Measurements from ENCODE around the gene GAST. TPM values are rescaled to one million over a fixed set of nuclear protein-coding genes. Genes with fewer than 3 reads are reported as not detected.

The GAST gene
- total RNA-seq (2022) = not detected in 2 replicates
- Bru-seq, nascent RNA = not detected
- not detected for BruChase-seq, experiment 1, labeled RNA remaining after a 6-hour chase
- not detected for BruChase-seq, experiment 2, labeled RNA remaining after a 2-hour chase
- long read RNA-seq = 0 reads

DNA sequence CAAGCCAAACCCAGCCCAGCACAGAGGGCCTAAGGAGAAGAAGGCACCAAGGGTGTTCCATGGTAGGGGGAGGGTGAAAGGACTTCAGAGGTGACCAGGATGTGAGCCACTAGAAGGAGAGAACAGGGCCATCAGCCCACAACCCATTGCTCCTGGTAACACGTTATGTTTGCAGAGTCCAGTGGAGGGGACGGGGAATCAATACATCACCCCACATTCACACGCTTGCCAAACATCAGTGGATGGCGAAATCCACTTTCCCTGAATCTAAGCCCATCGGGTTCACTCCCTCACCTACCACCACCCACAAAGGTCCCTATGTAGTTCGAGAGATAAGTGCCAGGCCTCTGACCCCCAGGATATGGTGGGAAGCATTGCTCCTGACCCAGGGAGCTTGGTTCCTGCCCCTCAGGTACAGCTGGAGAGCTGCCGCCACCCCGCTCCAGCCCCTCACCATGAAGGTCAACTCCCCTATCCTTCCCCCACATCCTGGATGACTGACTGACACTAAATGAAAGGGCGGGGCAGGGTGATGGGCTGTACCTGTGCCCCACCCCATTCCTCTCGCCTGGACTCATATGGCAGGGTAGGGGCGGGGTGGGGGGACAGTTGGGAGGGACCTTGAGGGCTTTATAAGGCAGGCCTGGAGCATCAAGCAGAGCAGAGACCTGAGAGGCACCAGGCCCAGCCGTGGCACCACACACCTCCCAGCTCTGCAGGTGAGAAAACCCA is at the start of gene GAST:
TSS of gene GAST (plus strand) at position 663 of the 732 bp plus-strand sequence. CDS start 3,106 bp downstream, outside the sequence.
- CTCF ChIA-PET = interaction anchor here (0.7 to 1.0 kb wide), 2 partner anchors 18 to 99 kb away, joined by 3 to 7 read pairs; no protein-coding TSS in a partner anchor
- intact Hi-C loops (cut with micrococcal nuclease; ENCODE audit: unreplicated experiment) = no loop called here
- Mint-ChIP-seq H3K27ac (ENCODE audit: unreplicated experiment) (no peak within 1 kb of the TSS), H3K9me3 (ENCODE audit: low read depth, unreplicated experiment) (no peaks in the 10 kb centered on the region), H3K4me1 (ENCODE audit: low read depth, unreplicated experiment) (no peaks in the 10 kb centered on the region), H3K27me3 (ENCODE audit: unreplicated experiment) (peaks cover 51% of the 10 kb centered on the region), H3K4me3 (ENCODE audit: low read depth, unreplicated experiment) (no peak within 1 kb of the TSS), H3K36me3 (ENCODE audit: insufficient read depth, unreplicated experiment) (no peaks in the 10 kb centered on the region)
- no TSS peak for BruUV-seq (replicated peaks)
- no peak for DNase-seq
- TF ChIP-seq, protein P1, sequence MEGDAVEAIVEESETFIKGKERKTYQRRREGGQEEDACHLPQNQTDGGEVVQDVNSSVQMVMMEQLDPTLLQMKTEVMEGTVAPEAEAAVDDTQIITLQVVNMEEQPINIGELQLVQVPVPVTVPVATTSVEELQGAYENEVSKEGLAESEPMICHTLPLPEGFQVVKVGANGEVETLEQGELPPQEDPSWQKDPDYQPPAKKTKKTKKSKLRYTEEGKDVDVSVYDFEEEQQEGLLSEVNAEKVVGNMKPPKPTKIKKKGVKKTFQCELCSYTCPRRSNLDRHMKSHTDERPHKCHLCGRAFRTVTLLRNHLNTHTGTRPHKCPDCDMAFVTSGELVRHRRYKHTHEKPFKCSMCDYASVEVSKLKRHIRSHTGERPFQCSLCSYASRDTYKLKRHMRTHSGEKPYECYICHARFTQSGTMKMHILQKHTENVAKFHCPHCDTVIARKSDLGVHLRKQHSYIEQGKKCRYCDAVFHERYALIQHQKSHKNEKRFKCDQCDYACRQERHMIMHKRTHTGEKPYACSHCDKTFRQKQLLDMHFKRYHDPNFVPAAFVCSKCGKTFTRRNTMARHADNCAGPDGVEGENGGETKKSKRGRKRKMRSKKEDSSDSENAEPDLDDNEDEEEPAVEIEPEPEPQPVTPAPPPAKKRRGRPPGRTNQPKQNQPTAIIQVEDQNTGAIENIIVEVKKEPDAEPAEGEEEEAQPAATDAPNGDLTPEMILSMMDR (IDR thresholded peaks at IDR 0.05; ENCODE audit: unreplicated experiment) = no peak

GRCh38 chr17:41663451-41664171 is 48.5 kb upstream of the GAST start:
- no peaks in the 10 kb centered on the region for H3K9me3 Mint-ChIP-seq (ENCODE audit: low read depth, unreplicated experiment)
- H3K27ac Mint-ChIP-seq (ENCODE audit: unreplicated experiment) = no peak overlapping the region
- H3K36me3 Mint-ChIP-seq (ENCODE audit: insufficient read depth, unreplicated experiment) = peaks cover 29% of the 10 kb centered on the region
- CTCF ChIA-PET = interaction anchor here (0.6 to 8.5 kb wide), 11 partner anchors 13 to 754 kb away, joined by 3 to 245 read pairs (median 12); partner anchors contain the start of genes EIF1 and KRT19
- no TSS peak for BruUV-seq (replicated peaks)
- intact Hi-C loops (cut with micrococcal nuclease; ENCODE audit: unreplicated experiment) = loop anchor here (2.0 to 10.0 kb wide), 3 partner anchors 249 to 861 kb away; no protein-coding TSS in a partner anchor
- TF ChIP-seq, protein P1 (IDR thresholded peaks at IDR 0.05; ENCODE audit: unreplicated experiment) = no peak
- no peak for DNase-seq
- peaks cover 59% of the 10 kb centered on the region for H3K4me1 Mint-ChIP-seq (ENCODE audit: low read depth, unreplicated experiment)
- no peaks in the 10 kb centered on the region for H3K27me3 Mint-ChIP-seq (ENCODE audit: unreplicated experiment)
- H3K4me3 Mint-ChIP-seq (ENCODE audit: low read depth, unreplicated experiment) = no peak overlapping the region

DNA sequence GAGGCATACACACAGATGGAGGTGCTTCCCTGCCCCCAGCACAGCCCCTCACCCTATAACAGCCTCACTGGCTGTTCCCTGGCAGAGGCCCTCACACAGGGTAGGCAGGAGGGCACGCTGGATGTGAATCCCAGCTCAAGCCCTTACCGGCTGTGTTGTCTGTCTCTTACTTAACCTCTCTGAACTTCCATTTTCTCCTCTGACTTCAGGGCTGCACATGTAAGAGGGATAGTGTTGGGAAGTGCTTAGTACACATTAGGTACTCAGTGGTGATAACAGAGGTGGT is 48.0 kb upstream of the GAST start:
- Mint-ChIP-seq H3K27ac (ENCODE audit: unreplicated experiment) (no peak overlapping the region), H3K4me3 (ENCODE audit: low read depth, unreplicated experiment) (no peak overlapping the region), H3K4me1 (ENCODE audit: low read depth, unreplicated experiment) (peaks cover 64% of the 10 kb centered on the region), H3K36me3 (ENCODE audit: insufficient read depth, unreplicated experiment) (peaks cover 29% of the 10 kb centered on the region), H3K27me3 (ENCODE audit: unreplicated experiment) (no peaks in the 10 kb centered on the region), H3K9me3 (ENCODE audit: low read depth, unreplicated experiment) (no peaks in the 10 kb centered on the region)
- TSS peak; percentile 14 for BruUV-seq (replicated peaks)
- no peak for DNase-seq
- TF ChIP-seq, protein P1 (IDR thresholded peaks at IDR 0.05; ENCODE audit: unreplicated experiment) = no peak
- intact Hi-C loops (cut with micrococcal nuclease; ENCODE audit: unreplicated experiment) = loop anchor here (10.0 kb wide), 2 partner anchors 249 to 339 kb away; no protein-coding TSS in a partner anchor
- CTCF ChIA-PET = interaction anchor here (0.6 to 8.5 kb wide), 6 partner anchors 13 to 168 kb away, joined by 3 to 245 read pairs (median 20); partner anchors contain the start of genes EIF1 and KRT19
